OCI-LY3 (cell line): Measurements from ENCODE around the gene RER1.

ENCODE experiments used
- H2AFZ ChIP-seq: fragments of 200-600, 300-600 bp; shearing (Covaris generic); 2 replicates; pipeline ENCODE4 v1.6.0; 2014; ENCODE audit warnings: antibody characterized with exemption, low read depth, low read length
- H3K27ac ChIP-seq: fragments of 200-600, 300-600 bp; sonication (generic); 2 replicates; pipeline ENCODE4 v1.5.1; 2014; ENCODE audit warnings: mild to moderate bottlenecking, low read length, moderate library complexity, mixed read lengths
- H3K27me3 ChIP-seq: fragments of 200-600, 300-600 bp; sonication (generic); 2 replicates; pipeline ENCODE4 v1.6.1; 2014; ENCODE audit warnings: low read depth, low read length, mixed read lengths
- H3K36me3 ChIP-seq: fragments of 200-600, 300-600 bp; sonication (generic); replicated peaks from 2 replicates; pipeline ENCODE3; 2014; ENCODE audit warnings: low read depth, low read length, mixed read lengths
- H3K4me1 ChIP-seq: fragments of 300-600, 200-600 bp; sonication (generic); 2 replicates; pipeline ENCODE4 v1.6.1; 2014; ENCODE audit warnings: low read length, mixed read lengths
- H3K4me2 ChIP-seq: fragments of 200-600, 300-600 bp; sonication (generic); 2 replicates; pipeline ENCODE4 v1.6.1; 2014; ENCODE audit warnings: low read length, mixed read lengths
- H3K4me3 ChIP-seq: fragments of 300-600, 200-600 bp; sonication (generic); 2 replicates; pipeline ENCODE4 v1.5.1; 2014; ENCODE audit warnings: antibody characterized with exemption, mild to moderate bottlenecking, low read length, moderate library complexity
- H3K79me2 ChIP-seq: fragments of 300-600, 200-600 bp; shearing (Covaris generic); 2 replicates; pipeline ENCODE4 v1.6.1; 2014; ENCODE audit warnings: mild to moderate bottlenecking, low read length, mixed read lengths
- H3K9ac ChIP-seq: fragments of 300-600, 200-600 bp; shearing (Covaris generic); 2 replicates; pipeline ENCODE4 v1.6.0; 2014; ENCODE audit warnings: mild to moderate bottlenecking, low read length, moderate library complexity
- H3K9me3 ChIP-seq: fragments of 200-600, 300-600 bp; shearing (Covaris generic); 2 replicates; pipeline ENCODE4 v1.6.1; 2014; ENCODE audit warnings: low read length, mixed read lengths; ENCODE audit not compliant: insufficient read depth
- H4K20me1 ChIP-seq: fragments of 200-600, 300-600 bp; sonication (generic); 2 replicates; pipeline ENCODE4 v1.6.1; 2016; ENCODE audit warnings: low read length, mixed read lengths; ENCODE audit not compliant: insufficient read depth
- CTCF ChIP-seq: fragments of 200-600, 300-600 bp; sonication (generic); IDR thresholded peaks from 2 replicates; pipeline ENCODE4 v1.5.1; 2014; ENCODE audit warnings: antibody characterized with exemption, low read length, low read depth
- EZH2phosphoT487 ChIP-seq: fragments of 200-600 bp; shearing (Covaris generic); IDR thresholded peaks from 2 replicates; pipeline ENCODE4 v1.6.1; 2018; ENCODE audit warnings: antibody characterized with exemption, mixed run types, low read depth

RER1 gene

GRCh38 chr1:2394220-2394619, 2.6 kb downstream of the RER1 start:
- Histone ChIP-seq H3K4me2 (no peak overlapping the region), H3K36me3 (peaks cover 38% of the 10 kb centered on the region), H2AFZ (no peak overlapping the region), H4K20me1 (0 out of 2 replicates have a peak, but pooled peaks cover 3% of the 10 kb centered on the region), H3K4me3 (no peak overlapping the region), H3K79me2 (peaks cover 57% of the 10 kb centered on the region), H3K27me3 (no peaks in the 10 kb centered on the region), H3K9ac (no peak overlapping the region), H3K27ac (no peak overlapping the region), H3K4me1 (peaks cover 20% of the 10 kb centered on the region), H3K9me3 (no peaks in the 10 kb centered on the region)
- no peak for TF ChIP-seq CTCF

- no peak overlapping the region for H3K9ac ChIP-seq
- peaks cover 18% of the 10 kb centered on the region for H3K4me1 ChIP-seq
- no peak overlapping the region for H3K4me3 ChIP-seq
- peaks cover 57% of the 10 kb centered on the region for H3K79me2 ChIP-seq
- H3K27me3 ChIP-seq = no peaks in the 10 kb centered on the region
- H3K9me3 ChIP-seq = no peaks in the 10 kb centered on the region
- no peak overlapping the region for H3K27ac ChIP-seq
- no peak overlapping the region for H2AFZ ChIP-seq
- peaks cover 41% of the 10 kb centered on the region for H3K36me3 ChIP-seq
- H4K20me1 ChIP-seq = 0 out of 2 replicates have a peak, but pooled peaks cover 3% of the 10 kb centered on the region
- TF ChIP-seq EZH2phosphoT487 (no peak), CTCF (no peak)
- H3K4me2 ChIP-seq = no peak overlapping the region
These were observed 3.1 kb downstream of the RER1 start for GRCh38 chr1:2394761-2395160.

DNA sequence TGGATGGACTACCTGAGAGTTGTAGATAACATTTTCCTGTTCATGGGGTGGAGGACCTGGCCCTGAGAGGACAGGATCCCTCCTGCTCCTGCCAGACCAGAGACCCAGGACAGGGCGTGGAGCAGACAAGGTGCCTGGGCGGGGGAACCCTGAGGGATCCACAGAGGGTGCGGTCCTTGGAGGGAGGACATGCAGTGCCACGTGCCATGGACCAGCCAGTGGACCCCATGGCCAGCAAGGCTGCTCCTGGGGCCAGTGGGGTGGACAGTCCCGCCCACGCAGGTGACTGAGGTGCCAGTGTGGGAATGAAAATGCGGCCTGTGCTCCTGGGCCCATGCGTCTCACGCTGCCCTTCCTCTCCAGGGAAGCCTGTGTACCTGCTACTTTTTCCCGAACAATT, 3.6 kb downstream of the RER1 start:
- no peak overlapping the region for H3K4me3 ChIP-seq
- TF ChIP-seq EZH2phosphoT487 (no peak), CTCF (no peak)
- peaks cover 53% of the 10 kb centered on the region for H3K79me2 ChIP-seq
- H2AFZ ChIP-seq = no peak overlapping the region
- peaks cover 13% of the 10 kb centered on the region for H3K4me1 ChIP-seq
- peaks cover 44% of the 10 kb centered on the region for H3K36me3 ChIP-seq
- H3K9ac ChIP-seq = no peak overlapping the region
- no peaks in the 10 kb centered on the region for H3K27me3 ChIP-seq
- H3K4me2 ChIP-seq = no peak overlapping the region
- H4K20me1 ChIP-seq = 0 out of 2 replicates have a peak, but pooled peaks cover 3% of the 10 kb centered on the region
- no peaks in the 10 kb centered on the region for H3K9me3 ChIP-seq
- no peak overlapping the region for H3K27ac ChIP-seq

DNA sequence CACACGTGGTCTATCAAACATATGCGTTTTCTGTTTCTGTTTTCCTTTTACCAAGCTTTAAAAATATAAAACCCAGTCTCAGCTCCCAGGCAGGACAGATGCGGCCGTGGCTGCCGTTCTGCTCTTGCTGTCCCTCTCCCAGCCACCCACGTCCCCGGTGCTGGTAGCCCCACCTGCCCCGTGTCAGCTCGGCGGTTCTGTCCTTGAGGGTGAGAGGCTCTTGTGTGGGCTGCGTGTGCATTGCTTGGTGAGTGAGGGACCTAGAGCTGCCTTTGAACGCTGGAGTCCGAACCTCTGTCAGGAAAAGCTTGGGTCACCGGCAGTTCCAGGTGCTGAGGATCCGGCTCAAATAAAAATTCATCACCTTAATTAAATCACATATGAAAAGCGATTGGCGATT, 4.4 kb downstream of the RER1 start:
- H3K4me1 ChIP-seq = peaks cover 9% of the 10 kb centered on the region
- no peak overlapping the region for H3K27ac ChIP-seq
- H2AFZ ChIP-seq = no peak overlapping the region
- no peak overlapping the region for H3K4me3 ChIP-seq
- H3K9me3 ChIP-seq = no peaks in the 10 kb centered on the region
- H3K79me2 ChIP-seq = peaks cover 45% of the 10 kb centered on the region
- H3K36me3 ChIP-seq = peaks cover 50% of the 10 kb centered on the region
- no peak for TF ChIP-seq CTCF
- TF ChIP-seq EZH2phosphoT487 = no peak
- no peaks in the 10 kb centered on the region for H3K27me3 ChIP-seq
- 0 out of 2 replicates have a peak, but pooled peaks cover 3% of the 10 kb centered on the region for H4K20me1 ChIP-seq
- no peak overlapping the region for H3K4me2 ChIP-seq
- H3K9ac ChIP-seq = no peak overlapping the region
